Measurements from ENCODE around the gene SMIM27.
"Not testable (repeated sequence)": the region's sequence is repeated elsewhere in the genome, so short reads cannot be mapped to it uniquely, and the experiment has no call there.

Gene SMIM27

DNA sequence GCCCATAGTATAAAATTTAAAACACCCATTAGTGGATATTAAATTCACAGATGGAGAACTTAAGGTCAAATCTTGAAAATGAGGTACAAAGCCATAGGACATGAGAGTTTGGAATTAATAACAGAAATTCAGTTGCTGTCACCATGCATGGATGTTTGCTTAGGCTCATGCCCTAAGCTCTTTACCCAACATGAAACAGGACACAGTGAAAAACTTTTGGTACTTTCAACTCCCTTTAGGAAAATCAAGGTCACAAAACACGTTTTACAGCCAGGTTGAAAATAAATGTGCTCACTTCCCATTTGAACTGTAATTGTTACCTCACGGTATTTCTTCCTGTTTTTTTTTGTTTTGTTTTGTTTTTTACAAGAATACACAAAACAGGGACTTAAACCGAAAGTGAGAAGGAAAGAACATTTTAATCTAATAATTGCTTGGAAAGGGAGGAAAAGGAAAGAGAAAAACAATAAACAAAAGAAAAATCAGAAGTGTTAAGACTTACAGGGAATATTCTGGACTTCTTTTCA, 6.3 kb downstream of the SMIM27 start:
- DNase-seq: no peak

DNA sequence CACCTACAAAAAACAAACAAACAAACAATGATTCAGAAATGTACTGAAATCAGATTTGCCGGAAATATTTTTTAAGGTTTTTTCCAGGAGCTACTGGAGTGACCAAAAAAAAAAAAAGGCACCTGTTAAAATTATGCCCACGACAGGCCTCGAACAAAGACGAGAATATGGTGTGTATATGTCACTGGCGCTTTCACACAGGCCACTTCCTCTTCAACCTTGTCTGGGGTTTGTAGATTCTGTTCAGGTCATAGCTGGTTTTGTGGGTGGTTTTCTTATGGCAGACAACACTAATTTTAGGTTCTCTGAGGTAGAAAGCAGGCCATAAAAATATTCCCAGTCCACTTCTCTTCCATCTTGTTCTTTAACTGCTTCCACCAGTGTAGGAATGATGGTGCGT, 13.8 kb downstream of the SMIM27 start:
- DNase-seq: no peak

DNA sequence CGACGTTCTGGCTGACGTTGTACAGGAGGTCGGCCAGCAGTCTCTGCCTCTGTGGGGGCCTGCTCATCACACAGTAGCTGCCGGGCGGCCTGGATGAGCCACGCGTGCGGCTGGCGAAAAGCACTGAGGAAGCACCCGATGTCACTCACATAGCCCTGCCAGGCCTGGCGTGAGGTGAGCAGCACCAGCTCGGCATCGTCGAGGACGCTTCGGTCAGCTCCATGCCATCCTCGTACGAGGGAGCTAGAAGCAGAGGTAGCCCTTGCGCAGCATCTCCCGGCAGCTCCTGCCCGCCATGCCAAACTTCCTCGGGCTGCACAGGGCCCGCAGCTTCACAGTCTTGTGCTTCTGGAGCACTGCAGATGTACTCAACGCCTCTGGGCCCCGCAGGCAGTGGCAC, 14.6 kb downstream of the SMIM27 start:
- no peak for DNase-seq

- no peak for DNase-seq
Measured at GRCh38 chr9:32570262-32570661, 18.1 kb downstream of the SMIM27 start.

GRCh38 chr9:32571969-32572899, 20.1 kb downstream of the SMIM27 start:
- DNase-seq: peak; percentile 83 to 86

GRCh38 chr9:32572900-32573523, 20.9 kb downstream of the SMIM27 start, which contains the start of gene NDUFB6:
TSS of gene NDUFB6 (minus strand) at chr9:32573159. CDS start at chr9:32573060, 99 bp downstream.
- peak; percentile 95 to 96 for DNase-seq

DNA sequence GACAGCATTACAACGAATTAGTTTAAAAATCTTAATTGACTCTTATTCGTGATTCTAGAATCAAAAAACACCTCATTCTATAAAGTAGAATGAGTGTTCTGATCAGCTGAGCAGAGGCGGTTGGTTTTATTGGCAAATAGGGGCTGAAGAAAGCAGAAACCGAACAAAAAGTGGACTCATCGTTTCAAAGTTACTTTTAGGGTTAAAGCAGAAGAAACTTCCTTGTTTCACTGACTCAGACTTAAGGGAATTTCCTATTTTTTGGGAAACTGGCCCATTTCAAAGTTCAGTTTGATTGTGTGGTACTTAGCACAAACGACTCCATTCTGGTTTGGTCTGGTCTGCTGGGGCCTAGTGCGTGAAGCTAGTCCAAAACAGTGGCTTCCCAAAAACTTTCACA, 21.7 kb downstream of the SMIM27 start:
- no peak for DNase-seq

DNA sequence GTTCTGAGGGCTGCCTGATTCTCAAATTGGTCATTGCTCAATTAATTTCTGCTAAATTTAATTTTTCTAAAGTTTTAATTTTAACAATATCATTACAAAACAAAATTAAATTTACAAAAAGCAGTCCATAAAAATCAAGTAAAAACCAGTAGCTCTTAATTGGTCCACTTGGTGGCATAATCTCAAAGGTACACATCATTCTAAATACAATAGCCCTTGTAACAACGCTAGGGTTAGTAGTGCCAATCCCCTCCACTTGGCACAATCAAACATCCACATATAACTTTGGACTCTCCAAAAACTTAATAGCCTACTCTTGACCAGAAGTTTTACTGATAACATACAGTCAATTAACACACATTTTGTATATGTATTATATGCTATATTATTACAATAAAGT, 22.7 kb downstream of the SMIM27 start:
- no peak for DNase-seq

DNA sequence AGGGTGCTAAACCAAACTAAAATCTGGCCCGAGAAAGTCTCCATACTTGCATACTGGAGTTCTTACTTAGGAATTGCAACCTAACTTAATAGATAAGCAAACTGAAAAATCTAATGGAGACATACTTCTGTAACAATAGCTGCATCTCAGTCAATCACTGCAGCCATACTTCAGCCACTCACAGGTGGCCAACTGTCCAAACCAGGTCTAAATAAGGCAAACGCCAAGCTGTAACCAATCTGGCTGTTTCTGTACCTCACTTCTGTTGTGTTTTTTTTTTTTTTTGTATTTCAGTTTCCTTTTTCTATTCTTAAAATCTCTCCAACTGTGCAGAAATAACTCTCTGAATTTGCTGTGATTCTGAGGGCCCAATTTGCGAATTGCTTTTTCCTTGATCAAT, 25.2 kb downstream of the SMIM27 start:
- DNase-seq: no peak

DNA sequence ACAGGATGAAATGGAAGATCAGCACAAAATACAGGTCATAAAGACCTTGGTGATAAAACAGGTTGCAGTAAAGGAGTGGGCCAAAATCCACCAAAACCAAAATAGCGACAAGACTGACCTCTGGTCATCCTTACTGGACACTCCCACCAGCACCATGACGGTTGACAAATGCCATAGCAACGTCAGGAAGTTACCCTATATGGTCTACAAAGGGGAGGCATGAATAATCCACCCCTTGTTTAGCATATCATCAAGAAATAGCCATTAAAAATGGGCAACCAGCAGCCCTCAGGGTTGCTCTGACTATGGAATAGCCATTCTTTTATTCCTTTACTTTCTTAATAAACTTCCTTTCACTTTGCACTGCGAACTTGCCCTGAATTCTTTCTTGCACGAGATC, 26.8 kb downstream of the SMIM27 start:
- DNase-seq: no peak

- peak; percentile 75 to 81 for DNase-seq
Measured at GRCh38 chr9:32579706-32580331, 27.7 kb downstream of the SMIM27 start.

DNA sequence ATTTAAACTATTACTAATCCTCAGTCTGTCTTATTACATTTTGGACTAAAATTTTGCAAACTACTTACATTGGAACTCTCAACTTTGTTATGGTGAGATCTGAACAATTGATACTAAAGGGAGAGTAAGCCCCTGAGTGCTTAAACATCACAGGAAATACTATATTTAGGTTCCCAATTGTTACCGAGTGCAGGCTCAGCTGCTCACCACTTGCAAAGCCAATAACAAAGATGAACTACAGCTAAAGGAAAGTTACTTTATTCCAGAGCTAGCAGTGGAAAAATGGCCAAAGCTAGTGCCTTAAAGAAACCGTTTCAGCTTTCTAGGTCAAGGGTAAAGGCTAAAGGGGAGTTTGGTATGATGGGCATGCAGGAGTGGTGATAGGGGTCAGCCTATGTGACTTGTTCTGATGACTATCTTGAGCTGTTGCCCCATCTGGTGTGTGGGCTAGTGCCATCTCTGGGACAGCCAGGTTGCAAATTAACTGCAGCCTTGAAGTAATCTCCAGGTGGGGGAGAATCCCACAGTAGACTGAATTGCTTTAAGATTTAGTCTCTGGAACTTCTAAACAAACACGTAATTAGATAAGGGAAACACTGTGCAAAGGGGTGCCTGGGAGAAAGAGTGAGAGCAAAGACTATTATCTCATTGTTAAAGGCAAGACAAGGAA, 28.6 kb downstream of the SMIM27 start:
- no peak for DNase-seq

DNA sequence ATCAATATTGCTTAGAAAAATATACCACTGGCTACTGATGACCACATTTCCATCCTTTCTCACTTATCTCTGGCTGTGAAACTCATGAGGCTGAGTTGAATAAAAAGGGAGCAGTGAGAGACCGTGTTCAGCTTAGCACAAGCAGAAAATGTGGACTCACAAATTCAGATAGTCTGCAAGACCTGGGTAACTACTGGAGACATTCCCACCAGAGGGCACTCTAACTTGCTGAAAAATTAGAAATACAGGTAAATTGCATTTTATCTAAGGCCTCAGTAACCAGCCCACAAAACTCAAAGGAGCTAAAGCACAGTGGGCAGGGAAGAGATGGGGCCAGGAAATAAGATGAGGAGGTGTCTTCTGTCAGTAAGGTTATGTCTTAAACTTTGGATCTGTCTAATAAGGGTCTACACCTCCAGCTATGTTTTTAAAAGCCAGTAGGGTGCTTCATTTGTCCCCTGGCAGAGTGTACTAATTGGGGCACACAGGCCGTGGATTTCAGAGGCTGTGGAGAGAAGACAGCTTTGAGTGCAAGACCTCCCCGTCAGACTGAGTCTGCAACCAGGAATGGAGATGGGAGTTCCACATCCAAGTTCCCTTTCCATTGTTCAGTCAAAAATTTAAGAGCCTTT, 29.5 kb downstream of the SMIM27 start:
- peak; percentile 29 to 54 for DNase-seq

DNA sequence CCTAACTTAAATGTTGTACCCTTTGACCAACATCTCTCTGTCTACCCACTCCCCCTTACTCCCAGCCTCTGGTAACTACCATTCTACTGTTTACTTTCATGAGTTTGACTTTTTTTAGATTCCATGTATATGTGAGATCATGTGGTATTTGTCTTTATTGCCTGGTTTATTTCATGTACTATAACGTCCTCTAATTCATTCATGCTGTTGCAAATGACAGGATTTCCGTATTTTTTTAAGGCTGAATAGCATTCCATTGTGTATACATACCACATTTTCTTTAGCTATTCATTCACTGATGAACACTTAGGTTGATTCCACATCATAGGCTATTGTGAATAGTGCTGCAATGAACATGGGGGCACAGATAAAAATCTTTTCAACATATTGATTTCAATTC, 32.7 kb downstream of the SMIM27 start:
- no peak for DNase-seq

- no peak for DNase-seq
Measured at GRCh38 chr9:32587901-32588300, 35.8 kb downstream of the SMIM27 start.

GRCh38 chr9:32589083-32589723, 37.1 kb downstream of the SMIM27 start:
- DNase-seq: peak in 1 of 2 donors; percentile 15

DNA sequence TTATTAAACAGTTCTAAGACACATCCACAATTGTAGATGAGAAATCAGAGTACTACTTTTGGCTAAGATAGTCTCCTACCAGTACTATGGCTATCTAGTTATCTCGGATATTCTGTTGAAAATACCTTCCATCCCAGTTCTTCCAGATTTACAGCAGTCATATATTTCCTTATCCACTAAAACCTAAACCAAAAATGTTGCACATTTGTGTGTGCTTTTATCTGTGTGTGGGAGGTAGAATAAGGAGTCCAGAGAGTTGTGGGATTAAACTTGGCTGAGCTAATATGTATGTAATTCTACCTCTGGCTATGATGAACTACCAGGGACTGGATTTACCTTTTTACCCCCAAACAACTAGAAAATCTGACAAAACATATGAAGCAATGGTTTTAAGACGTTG, 38.3 kb downstream of the SMIM27 start:
- DNase-seq: no peak

DNA sequence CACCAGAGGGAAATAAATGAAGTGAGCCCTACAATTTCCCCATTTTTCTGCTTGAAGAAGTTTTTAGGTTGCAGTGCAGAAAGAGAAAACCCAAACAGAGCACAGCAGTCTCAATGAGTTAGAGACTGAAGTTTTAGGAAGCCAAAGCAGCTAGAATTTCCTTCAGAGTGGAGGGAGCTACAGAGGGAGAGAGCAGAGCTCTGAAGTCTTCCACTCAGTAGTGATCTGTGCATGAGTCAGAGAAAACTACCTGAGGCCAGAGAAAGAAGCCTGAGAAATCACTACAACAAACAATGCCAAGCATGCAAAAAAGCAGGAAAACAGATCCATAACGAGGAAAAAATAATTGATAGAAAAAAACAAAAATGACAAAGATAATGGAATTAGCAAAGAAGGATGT, 38.8 kb downstream of the SMIM27 start:
- no peak for DNase-seq

- no peak for DNase-seq
Measured at GRCh38 chr9:32596096-32596865, 44.2 kb downstream of the SMIM27 start.

DNA sequence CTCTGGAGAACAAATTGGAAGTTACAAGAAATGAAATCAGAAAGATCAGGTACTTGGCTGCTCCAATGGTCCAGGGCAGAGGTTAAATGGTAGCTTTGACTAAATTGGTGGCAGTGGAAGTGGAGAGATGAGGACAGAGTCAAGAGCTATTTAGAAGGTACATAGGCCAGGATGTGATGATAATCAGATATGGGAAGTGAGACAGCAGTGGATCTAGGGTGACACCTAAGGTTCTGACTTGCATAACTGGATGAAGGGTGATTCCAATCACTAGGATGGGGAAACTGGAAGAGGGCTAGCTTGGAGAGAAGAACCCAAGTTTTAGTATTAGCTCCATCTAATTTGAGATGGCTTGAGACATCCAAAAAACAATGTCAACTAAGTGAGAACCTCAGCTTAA, 44.8 kb downstream of the SMIM27 start:
- no peak for DNase-seq

GRCh38 chr9:32599021-32599420, 46.9 kb downstream of the SMIM27 start:
- DNase-seq: not testable (repeated sequence)
